Lower lobe of right lung (tissue), 2 donors: ENCODE results near the gene LAMP1. TPM values are rescaled to one million over a fixed set of nuclear protein-coding genes. Genes with fewer than 3 reads are reported as not detected.
A peak's percentile ranks its signal among the peaks of the same experiment; 100 is the strongest.

Experiments
- ATAC-seq, 2 donors: fragments of 200-7000 bp; cut with Tn5 transposase; one replicate each; pipeline ENCODE4 v1.9.1; 2020 to 2022; ENCODE audit warnings: mild to moderate bottlenecking in 2 of 2, moderate library complexity in 2 of 2
- DNase-seq: peaks from one replicate; pipeline ENCODE4 v3.0.0-alpha.2; 2020
- H3K27ac ChIP-seq: fragments of 200-600 bp; one replicate; pipeline ENCODE4 v1.8.0; 2022
- H3K27me3 ChIP-seq: fragments of 200-600 bp; one replicate; pipeline ENCODE4 v1.8.0; 2022; ENCODE audit warnings: low read depth
- H3K36me3 ChIP-seq: fragments of 200-600 bp; one replicate; pipeline ENCODE4 v1.8.0; 2022; ENCODE audit warnings: mild to moderate bottlenecking
- H3K4me1 ChIP-seq: fragments of 200-600 bp; one replicate; pipeline ENCODE4 v1.8.0; 2022
- H3K4me3 ChIP-seq: fragments of 200-600 bp; one replicate; pipeline ENCODE4 v1.8.0; 2022; ENCODE audit warnings: mild to moderate bottlenecking
- H3K9me3 ChIP-seq: fragments of 200-600 bp; one replicate; pipeline ENCODE4 v1.8.0; 2022
- CTCF ChIP-seq: fragments of 200-600 bp; IDR thresholded peaks from one replicate; pipeline ENCODE4 v1.8.0; 2022; ENCODE audit warnings: antibody characterized with exemption, mild to moderate bottlenecking
- intact Hi-C: fragments of 100-400 bp; cut with DNase I; formaldehyde crosslinking; loops from one replicate; pipeline ENCODE4 v1.11.0; 2022
- total RNA-seq: library from RNA; stranded (reverse); fragmentation: NEBNext Ultra II Directional; extraction: Animal tissue kit (Norgen Biotek cat#: 25700); gene quantifications from one replicate; pipeline ENCODE4 v1.2.1, GENCODE V29; 2021
- donor health status: DM: no; HTN: yes; CAD: no; lungs with severe emphysema.

LAMP1 gene
- total RNA-seq, 1 donor from 2014 or later, result 353 TPM

- no peak overlapping the region for H3K27ac ChIP-seq
- no peaks in the 10 kb centered on the region for H3K9me3 ChIP-seq
- H3K27me3 ChIP-seq, result no peaks in the 10 kb centered on the region
- DNase-seq (no peak), ATAC-seq (no peak)
- H3K36me3 ChIP-seq, result peaks cover 68% of the 10 kb centered on the region
- no peak for TF ChIP-seq CTCF
- H3K4me1 ChIP-seq, result no peaks in the 10 kb centered on the region
- no peak overlapping the region for H3K4me3 ChIP-seq
- intact Hi-C loops, result no loop called here
Observed at GRCh38 chr13:113315992-113316391, 19.0 kb downstream of the LAMP1 start.

GRCh38 chr13:113317031-113317430 is 20.0 kb downstream of the LAMP1 start:
- H3K36me3 ChIP-seq, result peaks cover 68% of the 10 kb centered on the region
- no peaks in the 10 kb centered on the region for H3K27me3 ChIP-seq
- no peak overlapping the region for H3K4me3 ChIP-seq
- no peak for DNase-seq
- ATAC-seq, result no peak
- H3K27ac ChIP-seq, result no peak overlapping the region
- TF ChIP-seq CTCF, result no peak
- no peaks in the 10 kb centered on the region for H3K4me1 ChIP-seq
- H3K9me3 ChIP-seq, result no peaks in the 10 kb centered on the region
- intact Hi-C loops, result no loop called here

GRCh38 chr13:113318956-113319355 is 21.9 kb downstream of the LAMP1 start:
- no peak for DNase-seq
- TF ChIP-seq CTCF, result no peak
- Histone ChIP-seq H3K27me3 (no peaks in the 10 kb centered on the region), H3K9me3 (no peaks in the 10 kb centered on the region), H3K27ac (no peak overlapping the region), H3K4me3 (no peak overlapping the region), H3K36me3 (peaks cover 71% of the 10 kb centered on the region), H3K4me1 (no peaks in the 10 kb centered on the region)
- ATAC-seq, result peak in 1 of 2 donors; percentile 7
- intact Hi-C loops, result no loop called here

GRCh38 chr13:113319371-113319770 is 22.3 kb downstream of the LAMP1 start:
- no peaks in the 10 kb centered on the region for H3K4me1 ChIP-seq
- H3K27me3 ChIP-seq, result no peaks in the 10 kb centered on the region
- no peak overlapping the region for H3K4me3 ChIP-seq
- ATAC-seq (no peak), DNase-seq (no peak)
- H3K27ac ChIP-seq, result no peak overlapping the region
- peaks cover 76% of the 10 kb centered on the region for H3K36me3 ChIP-seq
- no peak for TF ChIP-seq CTCF
- H3K9me3 ChIP-seq, result no peaks in the 10 kb centered on the region
- intact Hi-C loops, result no loop called here

GRCh38 chr13:113320226-113320875 is 23.3 kb downstream of the LAMP1 start:
- ATAC-seq (no peak), DNase-seq (peak; percentile 34)
- intact Hi-C loops, result no loop called here
- no peaks in the 10 kb centered on the region for H3K4me1 ChIP-seq
- H3K36me3 ChIP-seq, result peaks cover 80% of the 10 kb centered on the region
- no peaks in the 10 kb centered on the region for H3K9me3 ChIP-seq
- TF ChIP-seq CTCF, result no peak
- no peak overlapping the region for H3K4me3 ChIP-seq
- H3K27me3 ChIP-seq, result no peaks in the 10 kb centered on the region
- H3K27ac ChIP-seq, result no peak overlapping the region
